GM19193 (cell line): ENCODE measurements around the gene TBC1D22A.

Source experiments
- POLR2A ChIP-seq: IDR thresholded peaks from 4 replicates; pipeline ENCODE4 v1.6.1; 2011; ENCODE audit not compliant: insufficient read depth, insufficient read length; ENCODE audit errors: extremely low read depth

The TBC1D22A gene

DNA sequence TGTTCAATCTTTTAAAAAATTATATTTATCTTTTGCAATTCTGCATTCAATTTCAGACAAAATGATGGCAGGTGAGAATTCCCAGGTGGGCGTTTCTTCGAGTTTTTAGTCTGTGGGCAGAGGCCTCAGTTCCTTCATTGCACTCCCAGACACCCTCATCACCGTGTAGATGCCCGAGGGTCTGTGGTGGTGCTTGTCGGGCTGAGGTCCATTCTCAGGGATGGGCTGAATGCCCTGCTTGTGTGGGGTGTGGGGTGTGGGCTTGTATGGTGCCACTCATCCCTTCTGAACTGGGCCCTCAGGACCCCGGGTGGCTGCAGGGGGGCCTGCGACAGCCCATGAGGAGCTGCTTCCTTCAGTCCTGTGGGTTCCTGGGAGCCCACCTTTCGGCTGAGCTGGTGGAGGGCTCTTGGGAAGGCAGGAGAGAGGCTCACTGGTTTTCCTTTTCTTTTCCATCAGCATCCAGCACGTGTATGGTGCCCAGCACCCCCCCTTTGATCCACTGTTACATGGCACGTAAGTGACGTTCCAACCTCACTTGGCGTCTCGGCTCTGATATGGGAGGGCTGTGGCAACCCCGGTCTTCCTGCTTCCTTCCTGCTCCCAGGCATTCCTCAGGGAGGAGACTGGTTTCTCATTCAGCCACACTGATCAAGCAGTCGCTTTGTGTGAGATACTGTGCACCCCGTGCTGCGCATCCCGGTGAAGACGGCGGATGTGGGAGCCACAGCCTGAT, 29.8 kb downstream of the TBC1D22A start:
- no peak for TF ChIP-seq POLR2A

DNA sequence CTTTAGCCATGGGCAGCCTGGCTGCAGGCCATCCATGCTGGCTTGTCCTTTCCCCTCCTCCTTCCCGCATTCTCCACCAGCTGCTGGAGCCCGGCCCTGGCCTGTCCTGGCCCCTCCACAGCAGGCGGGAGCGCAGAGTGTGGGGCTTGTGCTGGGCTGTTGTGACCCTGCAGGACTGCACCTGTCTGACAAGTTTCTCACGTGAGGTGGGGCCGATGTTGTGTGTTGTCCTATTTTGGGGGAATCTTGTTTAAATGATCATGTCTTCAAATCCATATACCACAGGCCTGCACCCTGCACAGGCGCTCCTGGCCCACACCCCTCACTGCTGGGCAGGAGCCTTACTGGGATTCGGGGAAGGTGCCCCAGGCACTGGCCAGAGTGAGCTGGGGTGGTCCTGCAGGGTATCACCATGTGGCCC, 30.4 kb downstream of the TBC1D22A start:
- TF ChIP-seq POLR2A = no peak

DNA sequence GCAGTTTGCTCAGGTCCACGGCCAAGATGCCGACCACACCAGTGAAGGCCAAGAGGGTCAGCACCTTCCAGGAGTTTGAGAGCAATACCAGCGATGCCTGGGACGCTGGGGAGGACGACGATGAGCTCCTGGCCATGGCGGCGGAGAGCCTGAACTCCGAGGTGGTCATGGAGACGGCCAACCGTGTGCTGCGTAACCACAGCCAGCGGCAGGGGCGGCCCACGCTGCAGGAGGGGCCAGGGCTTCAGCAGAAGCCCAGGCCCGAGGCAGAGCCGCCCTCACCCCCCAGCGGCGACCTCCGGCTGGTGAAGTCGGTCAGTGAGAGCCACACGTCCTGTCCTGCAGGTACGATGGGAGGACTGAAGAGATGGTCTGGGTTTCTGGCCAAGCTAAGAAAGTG, 31.0 kb downstream of the TBC1D22A start:
- TF ChIP-seq POLR2A = no peak

DNA sequence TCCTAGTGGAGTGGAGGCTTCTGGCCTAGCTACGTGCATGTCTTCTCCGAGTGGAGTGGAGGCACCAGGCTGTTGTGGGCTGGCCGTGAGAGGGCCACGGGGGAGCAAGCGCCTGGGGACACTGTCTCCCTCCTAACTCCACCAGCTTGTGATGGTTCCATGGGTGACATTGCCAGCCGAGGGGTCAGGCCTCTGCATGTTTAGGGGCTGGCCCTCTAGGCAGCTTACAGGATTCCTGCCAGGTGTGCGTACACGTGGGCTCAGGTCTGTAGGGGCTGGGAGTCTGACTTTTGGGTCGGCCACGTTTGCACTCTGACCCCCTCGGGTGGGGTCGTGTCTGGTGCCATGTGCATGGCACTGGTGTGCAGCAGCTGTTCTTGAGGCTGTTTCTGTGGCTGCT, 31.6 kb downstream of the TBC1D22A start:
- no peak for TF ChIP-seq POLR2A

DNA sequence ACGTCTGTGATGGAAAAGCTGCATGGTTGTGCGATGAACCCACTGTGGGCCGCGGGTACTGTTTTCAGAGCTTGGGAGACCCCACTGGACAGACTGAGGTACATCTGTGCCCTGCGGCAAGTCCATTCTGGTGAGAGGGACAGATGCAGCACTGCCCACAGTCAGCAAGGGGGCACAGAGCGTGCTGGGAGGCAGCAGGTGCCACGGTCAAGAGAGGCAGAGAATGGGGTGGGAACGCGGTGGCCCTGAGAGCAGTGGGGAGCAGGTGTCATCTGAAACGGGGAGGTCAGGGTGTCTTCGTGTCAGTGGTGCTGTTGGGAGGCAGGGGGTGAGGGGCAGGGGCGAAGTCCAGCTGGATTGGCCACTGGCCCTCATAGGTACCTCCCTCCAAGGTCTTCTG, 32.0 kb downstream of the TBC1D22A start:
- TF ChIP-seq POLR2A = no peak

DNA sequence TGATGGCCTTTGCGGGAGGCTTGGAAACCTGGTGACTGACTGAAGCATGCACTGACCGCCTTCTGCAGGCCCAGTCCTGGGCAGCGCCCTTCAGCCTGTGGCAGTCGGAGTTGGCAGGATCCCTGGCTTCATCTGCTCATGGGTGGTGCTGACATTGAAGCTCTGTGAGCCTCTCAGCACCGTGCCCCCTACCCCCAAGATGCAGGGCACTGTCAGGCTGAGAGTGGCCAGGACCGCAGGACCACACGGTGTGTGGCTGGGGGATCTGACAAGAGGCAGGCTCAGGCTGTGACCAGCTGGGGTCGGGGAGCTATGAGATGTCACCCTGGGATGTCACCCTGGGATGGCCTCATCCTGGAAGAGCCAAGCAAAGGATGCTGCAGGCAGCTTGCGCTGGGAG, 32.7 kb downstream of the TBC1D22A start:
- no peak for TF ChIP-seq POLR2A

DNA sequence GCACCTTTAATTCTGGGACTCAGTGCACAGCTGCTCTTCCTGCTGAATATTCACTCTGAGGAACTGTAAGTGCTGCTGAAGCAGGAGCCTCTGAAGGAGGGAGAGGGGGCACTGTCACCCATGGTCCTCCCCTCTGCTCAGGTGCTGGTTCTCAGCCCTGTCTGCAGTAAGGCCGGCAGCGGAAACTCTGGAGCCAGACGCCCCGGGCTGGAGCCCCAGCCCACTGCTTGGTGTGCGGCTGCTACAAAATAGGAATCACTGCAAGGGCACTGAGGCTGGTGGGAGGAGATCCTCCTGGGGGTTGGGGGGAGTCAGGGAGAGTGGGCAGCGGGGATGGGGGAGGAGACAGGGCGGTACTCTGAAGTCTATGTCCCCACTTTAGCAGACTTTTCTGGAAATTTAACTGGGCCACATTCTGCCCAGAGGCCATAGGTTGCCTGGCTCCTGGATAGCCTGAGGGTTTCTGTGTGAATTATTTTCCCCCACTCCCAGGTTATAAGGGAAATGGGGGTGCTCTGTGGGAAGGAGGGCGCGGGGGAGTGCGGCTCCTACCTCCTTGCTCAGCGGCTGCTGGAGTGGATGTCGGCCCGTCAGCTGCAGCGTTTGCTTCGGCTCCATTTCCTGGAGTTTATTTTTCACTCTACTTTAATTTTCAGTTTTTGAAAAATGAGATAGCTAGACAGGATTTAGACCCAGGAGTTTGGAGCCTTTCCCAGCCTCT, 33.6 kb downstream of the TBC1D22A start:
- no peak for TF ChIP-seq POLR2A

DNA sequence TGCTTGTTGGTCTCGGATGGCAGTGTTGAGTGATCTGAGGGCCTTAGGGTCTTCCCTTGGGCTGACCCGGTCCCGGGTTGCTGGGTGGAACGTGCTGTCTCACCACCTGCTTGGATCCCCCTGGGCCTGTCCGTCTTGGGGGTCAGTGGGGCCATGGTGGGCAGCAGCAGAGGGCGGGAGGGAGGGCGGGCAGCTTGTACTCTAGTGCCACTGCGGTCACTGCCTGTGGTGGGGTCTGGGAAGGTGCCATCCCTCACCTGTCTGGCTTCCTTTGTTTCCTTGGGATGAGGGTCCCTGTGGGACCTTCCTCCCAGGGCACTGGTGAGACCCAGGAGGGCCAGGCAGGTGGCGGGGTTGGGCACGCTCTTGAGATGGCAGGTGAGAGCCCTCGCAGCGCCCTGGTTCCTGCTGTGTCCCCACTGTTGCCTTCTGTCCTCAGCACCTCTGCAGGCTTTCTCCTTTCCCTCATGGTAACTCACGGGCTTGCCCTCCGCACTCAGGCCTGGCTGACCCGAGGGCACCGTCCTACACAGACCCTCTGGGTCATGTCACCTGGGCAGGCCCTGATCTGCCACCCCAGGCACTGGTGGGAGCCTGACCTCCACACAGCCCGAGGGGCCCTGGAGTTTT, 34.2 kb downstream of the TBC1D22A start:
- TF ChIP-seq POLR2A = no peak

DNA sequence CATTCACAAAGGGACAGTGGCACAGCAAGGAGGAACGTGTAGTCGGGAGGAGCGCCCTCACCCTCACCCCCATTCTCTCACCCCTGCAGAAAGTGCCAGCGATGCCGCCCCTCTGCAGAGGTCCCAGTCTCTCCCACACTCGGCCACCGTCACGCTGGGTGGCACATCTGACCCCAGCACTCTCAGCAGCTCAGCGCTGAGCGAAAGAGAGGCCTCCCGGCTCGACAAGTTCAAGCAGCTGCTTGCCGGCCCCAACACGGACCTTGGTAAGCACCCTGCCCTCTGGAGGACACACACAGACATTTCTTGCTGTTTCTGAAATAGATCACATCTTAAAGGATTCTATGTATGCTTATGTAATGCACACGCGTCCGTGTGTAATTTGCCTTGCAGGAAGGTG, 34.9 kb downstream of the TBC1D22A start:
- no peak for TF ChIP-seq POLR2A

DNA sequence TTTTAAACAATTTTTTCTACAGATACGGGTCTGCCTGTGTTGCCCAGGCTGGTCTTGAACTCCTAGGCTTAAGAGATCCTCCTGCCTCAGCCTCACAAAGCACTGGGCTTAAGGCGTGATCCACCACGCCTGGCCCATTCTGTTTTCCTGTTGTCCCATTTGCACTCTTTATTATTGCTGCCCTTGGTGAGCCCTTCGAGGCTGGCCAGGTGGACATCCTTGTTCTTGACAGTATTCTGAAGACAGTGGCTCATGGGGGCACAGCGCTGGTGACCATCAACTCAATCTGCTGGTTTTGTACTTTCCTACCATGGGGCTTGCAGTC, 35.6 kb downstream of the TBC1D22A start:
- no peak for TF ChIP-seq POLR2A

DNA sequence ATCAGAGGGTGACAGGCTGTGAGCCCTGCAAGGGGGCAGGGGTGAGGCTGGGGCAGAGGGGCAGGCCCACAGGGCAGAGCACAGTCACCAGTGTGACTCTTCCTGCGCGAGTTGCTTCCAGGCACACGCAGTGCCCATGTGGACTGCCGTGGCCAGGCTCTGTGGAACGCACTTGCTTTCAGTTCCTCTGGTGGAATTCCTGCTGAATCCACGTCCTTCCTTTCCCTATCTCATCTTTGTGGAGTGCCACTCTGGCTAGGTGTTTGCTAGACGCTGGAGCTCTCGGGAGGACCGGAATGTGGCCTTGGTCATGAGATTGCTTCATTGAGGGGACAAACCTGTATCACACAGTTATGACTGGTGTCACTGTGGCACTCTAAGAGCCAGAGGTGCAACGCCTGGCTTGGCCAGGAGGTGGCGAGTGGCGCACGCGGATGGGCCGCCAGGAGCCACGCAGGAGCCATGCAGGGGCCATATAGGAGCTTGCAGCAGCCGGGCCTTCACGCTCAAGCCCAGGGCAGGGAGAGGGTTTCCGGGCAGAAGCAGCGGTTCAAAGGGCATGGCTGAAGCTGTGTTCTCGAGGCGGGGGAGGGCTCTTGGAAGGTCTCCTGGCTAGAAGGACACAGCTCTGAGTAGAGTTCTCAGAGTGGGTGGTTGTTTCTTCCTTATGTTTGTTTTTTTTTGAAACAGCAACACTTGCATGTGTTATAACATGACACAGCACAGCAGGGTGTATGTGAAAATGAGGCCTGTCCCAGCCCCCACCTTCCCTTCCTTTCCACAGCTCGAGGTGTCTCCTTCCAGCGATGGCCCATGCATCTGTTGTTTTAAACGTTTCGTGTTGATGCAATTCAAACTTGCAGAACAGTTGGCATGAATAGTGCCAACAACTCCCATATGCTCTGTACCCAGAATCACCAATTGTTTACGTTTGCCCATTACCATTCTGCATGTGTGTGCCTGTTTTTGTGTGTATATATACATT, 36.2 kb downstream of the TBC1D22A start:
- no peak for TF ChIP-seq POLR2A

DNA sequence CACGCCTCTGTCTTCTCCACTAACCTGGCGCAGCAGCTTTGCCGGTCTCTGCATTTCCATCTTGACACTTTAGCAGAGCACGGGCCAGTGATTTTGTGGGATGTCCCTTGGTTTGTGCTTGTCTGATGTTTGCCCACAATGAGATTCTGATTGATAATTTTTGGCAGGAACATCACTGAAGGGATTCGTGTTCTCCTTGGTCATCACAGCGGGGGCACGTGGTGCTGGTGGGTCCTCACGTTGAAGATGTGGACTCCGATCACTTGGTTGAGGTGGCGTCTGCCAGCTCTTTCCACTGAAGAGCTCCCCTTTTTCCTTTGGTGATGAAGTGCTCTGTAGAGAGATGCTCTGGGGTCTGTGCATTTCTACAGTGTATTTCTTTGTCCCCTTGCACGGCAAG, 37.2 kb downstream of the TBC1D22A start:
- TF ChIP-seq POLR2A = no peak

DNA sequence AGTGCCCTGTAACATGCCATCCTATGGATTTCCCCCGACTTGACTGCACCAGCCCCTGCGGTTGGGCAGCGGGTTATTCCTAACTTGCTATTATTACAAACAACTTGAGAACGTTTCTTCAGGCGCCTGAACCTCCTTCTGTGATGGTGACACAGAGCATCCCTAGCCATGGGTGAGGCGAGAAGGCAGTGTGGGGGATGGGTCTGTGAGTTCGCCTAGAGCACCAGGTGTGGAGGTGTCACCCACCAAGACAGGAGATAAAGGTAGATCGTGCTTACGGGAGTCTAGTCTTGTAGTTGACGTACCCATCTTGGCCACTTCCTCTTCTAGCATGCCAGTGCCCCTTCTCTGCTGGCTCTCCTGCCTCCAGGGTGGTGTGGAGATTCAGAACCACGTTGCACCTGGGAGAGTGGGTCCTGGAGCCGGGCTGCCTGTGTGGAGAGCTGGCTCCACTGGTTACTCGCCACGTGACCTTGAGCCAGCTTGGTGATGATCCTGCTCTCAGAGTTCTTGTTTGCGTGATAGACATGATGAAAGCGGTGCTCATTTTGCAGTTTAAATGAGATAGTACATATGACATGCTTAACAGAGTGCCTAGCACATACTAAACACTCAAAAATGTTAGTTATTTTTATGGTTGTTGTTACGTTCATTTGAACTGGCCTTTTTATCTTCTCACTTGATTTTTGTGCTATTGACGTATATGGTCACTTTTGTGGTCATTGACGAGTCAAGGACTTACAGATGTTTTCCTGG, 37.8 kb downstream of the TBC1D22A start:
- no peak for TF ChIP-seq POLR2A

DNA sequence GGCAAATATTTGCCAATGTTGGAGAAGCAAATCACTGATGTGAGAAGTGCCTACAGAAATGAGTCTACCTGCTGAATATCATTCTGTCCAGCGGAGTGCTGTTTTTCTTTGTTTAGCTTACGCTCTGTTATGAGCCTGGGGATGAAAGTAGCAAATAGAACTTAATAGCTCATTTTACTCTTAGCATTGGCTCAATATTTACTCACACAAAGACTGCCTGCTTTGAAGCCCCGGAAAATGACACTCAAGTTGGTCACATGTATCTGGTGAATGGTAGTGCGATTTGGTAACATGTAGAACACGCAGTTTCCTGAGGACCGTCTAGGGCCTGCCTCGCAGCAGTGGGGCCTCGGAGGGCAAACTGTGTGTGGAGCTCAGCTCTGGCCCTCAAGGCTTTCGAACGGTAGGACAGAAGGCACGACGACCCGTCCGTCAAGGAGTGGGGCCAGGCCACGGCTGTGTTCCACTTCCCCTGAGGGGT, 38.9 kb downstream of the TBC1D22A start:
- no peak for TF ChIP-seq POLR2A

DNA sequence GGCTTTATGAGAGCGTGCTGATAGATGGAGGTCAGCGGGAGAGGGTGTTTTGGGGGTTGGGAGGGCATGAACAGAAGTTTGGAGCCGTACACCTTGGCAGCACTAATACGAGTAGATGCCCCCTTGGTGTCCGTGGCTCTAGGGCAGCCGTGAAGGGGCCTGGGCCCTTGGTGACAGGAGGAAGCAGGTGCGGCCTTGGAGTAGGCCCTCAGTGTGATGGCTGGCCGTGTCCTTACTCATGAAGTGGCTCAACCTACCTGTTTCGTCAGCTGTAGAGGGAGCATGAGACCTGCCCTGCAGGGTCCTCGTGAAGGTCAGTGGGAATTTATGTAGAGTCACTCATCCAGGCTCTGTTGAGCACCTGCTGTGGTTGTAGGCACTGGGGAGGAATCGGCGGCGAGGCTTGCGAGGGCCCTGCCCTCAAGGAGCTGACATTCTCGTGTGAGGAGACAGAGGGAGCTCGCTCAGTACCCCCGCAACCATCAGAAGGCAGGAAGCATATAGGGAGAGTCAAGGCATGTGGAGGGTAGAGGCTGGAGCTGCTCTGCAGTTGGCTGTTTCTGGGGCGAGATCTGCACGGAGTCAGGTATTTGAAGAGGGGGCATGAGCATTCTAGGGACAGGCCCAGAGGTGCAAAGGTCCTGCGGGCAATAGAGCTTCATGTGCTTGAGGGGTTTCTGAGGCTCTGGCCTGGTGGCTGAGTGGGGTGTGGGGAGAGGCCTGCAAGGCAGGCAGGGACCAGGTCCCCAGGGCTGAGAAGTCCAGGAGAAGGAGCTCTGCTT, 39.6 kb downstream of the TBC1D22A start:
- TF ChIP-seq POLR2A = no peak
